ENCODE results near the gene TSHZ3. TPM values are rescaled to one million over a fixed set of nuclear protein-coding genes. Genes with fewer than 3 reads are reported as not detected.

TSHZ3 gene
- polyA plus RNA-seq, 1 experiment = 5.1 TPM

DNA sequence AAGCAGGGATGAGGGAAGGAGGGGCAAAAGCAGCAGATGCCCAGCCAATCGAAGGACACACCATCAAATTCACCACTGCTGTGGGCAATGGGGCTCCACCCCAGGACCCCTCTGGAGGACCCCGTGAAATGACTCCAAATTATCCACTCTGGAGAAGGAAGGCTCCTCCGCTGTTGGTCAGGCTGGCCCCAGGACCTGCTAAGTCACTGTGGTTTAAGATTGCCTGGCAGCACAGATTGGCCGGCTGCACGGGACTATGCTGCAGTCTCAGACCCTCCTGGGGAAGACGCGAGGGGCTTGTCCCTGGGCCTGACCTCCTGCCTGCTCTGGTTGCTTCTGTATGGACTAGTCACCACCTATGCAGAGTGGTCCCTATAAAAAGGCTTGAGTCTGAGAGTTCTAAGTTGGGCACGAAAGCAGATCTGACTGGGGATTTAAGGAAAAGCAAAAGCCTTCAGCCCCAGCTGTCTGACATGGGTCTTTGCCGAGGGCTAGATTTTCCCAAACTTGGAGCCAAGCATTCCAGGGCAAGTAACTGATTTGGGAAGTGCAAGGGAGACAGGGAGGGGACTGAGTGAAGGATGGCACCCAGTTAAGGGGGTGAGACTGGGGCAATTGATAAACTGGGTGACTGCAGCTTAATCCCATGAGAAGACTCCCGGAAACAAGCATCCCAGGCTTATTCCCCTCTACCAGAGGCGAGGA is 91.7 kb downstream of the TSHZ3 start:
- no peak for DNase-seq (ENCODE audit: low read depth)
- H3K4me3 ChIP-seq (ENCODE audit: low read depth, low read length) = no peak overlapping the region

DNA sequence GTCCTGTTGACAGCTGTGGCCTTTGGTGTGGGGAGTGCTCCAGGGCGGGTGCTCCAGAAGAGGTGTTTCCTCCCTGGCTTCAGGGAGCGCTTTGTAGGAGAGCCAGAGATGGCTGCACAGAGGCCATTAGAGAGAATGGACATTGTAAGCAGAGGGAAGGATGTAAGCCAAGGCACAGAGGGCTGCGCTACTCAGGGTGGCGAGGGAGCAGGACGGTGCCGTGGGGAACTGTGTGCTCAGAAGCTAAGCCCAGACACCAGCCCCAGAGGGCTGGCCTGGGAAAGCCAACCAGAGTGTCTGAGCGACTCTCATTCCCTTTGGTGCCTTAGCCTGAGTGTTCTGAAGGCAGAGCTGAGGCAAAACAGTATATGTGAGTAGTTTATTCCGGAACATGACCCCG is 92.2 kb downstream of the TSHZ3 start:
- Histone ChIP-seq H3K27me3 (ENCODE audit: control insufficient read depth, insufficient read depth, low read length) (no peaks in the 10 kb centered on the region), H3K36me3 (ENCODE audit: control insufficient read depth, insufficient read depth, low read length) (no peaks in the 10 kb centered on the region), H3K4me3 (ENCODE audit: low read depth, low read length) (no peak overlapping the region)
- DNase-seq (ENCODE audit: low read depth) = no peak
- POLR2A ChIA-PET = no interaction called here
- CTCF ChIA-PET = no interaction called here
- TF ChIP-seq, protein P1, sequence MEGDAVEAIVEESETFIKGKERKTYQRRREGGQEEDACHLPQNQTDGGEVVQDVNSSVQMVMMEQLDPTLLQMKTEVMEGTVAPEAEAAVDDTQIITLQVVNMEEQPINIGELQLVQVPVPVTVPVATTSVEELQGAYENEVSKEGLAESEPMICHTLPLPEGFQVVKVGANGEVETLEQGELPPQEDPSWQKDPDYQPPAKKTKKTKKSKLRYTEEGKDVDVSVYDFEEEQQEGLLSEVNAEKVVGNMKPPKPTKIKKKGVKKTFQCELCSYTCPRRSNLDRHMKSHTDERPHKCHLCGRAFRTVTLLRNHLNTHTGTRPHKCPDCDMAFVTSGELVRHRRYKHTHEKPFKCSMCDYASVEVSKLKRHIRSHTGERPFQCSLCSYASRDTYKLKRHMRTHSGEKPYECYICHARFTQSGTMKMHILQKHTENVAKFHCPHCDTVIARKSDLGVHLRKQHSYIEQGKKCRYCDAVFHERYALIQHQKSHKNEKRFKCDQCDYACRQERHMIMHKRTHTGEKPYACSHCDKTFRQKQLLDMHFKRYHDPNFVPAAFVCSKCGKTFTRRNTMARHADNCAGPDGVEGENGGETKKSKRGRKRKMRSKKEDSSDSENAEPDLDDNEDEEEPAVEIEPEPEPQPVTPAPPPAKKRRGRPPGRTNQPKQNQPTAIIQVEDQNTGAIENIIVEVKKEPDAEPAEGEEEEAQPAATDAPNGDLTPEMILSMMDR (IDR thresholded peaks at IDR 0.05; ENCODE audit: insufficient read depth, low read depth, low read length) = no peak

More for the DNA sequence above, 91.7 kb downstream of the TSHZ3 start:
- TF ChIP-seq, protein P1 (IDR thresholded peaks at IDR 0.05; ENCODE audit: insufficient read depth, low read depth, low read length) = no peak
- CTCF ChIA-PET = interaction anchor here (1.7 to 1.9 kb wide), 2 partner anchors 8 to 29 kb away, joined by 3 to 7 read pairs; no protein-coding TSS in a partner anchor
- H3K27me3 ChIP-seq (ENCODE audit: control insufficient read depth, insufficient read depth, low read length) = no peaks in the 10 kb centered on the region
- POLR2A ChIA-PET = no interaction called here
- no peaks in the 10 kb centered on the region for H3K36me3 ChIP-seq (ENCODE audit: control insufficient read depth, insufficient read depth, low read length)

DNA sequence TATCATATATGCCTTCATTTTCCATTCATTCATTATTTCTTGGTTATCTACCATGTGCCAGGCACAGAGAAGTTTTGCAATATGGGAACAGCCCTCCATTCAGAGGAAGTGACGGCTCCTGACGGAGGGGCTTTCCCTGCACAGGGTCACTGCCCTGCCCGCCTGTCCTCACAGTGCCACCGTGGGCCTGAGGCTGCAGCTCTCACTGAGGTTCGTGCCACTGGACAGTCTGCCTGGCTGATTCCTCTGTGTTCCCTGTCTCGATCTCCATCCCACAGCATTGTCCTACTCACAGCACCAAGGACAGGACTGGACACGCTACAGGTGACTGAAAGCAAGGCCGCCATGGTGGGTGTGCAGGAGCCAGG is 92.7 kb downstream of the TSHZ3 start:
- ChIA-PET POLR2A (no interaction called here), CTCF (no interaction called here)
- H3K36me3 ChIP-seq (ENCODE audit: control insufficient read depth, insufficient read depth, low read length) = no peaks in the 10 kb centered on the region
- no peak for DNase-seq (ENCODE audit: low read depth)
- no peaks in the 10 kb centered on the region for H3K27me3 ChIP-seq (ENCODE audit: control insufficient read depth, insufficient read depth, low read length)
- TF ChIP-seq, protein P1 (IDR thresholded peaks at IDR 0.05; ENCODE audit: insufficient read depth, low read depth, low read length) = no peak
- H3K4me3 ChIP-seq (ENCODE audit: low read depth, low read length) = no peak overlapping the region

DNA sequence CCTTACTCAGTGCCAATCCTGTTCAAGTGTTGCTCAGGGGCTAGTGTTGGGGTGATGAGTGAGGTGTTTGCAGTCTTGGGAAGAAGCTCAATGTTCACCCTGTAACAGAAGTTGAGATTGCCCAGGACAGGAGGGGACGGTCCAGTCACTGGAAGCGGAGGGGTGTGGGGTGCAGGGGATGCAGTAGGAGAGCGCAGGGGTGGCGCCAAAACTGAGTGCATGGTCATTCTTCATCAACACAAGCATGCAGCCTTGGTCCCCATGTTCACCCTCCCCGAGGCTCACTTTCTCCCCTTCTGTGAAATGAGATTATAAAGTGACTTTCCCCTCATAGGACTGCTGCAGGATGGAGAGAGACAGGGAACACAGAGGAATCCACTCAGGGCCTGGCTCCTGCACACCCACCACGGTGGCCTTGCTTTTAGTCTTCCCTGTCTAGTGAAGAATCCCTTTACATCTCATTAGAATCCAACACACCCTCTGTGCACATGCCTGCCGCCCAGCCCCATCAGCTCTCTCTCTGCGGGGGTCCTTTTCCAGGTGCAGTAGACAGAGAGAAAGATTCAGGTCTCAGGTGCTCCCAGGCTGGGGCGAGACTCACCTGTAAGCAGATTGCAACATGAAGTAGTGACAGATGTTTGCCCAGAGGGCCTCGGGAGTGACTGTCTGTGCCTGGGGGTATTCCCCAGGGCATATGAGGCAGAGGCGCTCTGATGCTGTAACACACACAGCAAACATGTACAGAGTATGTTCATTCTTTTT is 93.2 kb downstream of the TSHZ3 start:
- TF ChIP-seq, protein P1 (IDR thresholded peaks at IDR 0.05; ENCODE audit: insufficient read depth, low read depth, low read length) = no peak
- H3K36me3 ChIP-seq (ENCODE audit: control insufficient read depth, insufficient read depth, low read length) = no peaks in the 10 kb centered on the region
- no peaks in the 10 kb centered on the region for H3K27me3 ChIP-seq (ENCODE audit: control insufficient read depth, insufficient read depth, low read length)
- ChIA-PET CTCF (no interaction called here), POLR2A (no interaction called here)
- no peak for DNase-seq (ENCODE audit: low read depth)
- H3K4me3 ChIP-seq (ENCODE audit: low read depth, low read length) = no peak overlapping the region

DNA sequence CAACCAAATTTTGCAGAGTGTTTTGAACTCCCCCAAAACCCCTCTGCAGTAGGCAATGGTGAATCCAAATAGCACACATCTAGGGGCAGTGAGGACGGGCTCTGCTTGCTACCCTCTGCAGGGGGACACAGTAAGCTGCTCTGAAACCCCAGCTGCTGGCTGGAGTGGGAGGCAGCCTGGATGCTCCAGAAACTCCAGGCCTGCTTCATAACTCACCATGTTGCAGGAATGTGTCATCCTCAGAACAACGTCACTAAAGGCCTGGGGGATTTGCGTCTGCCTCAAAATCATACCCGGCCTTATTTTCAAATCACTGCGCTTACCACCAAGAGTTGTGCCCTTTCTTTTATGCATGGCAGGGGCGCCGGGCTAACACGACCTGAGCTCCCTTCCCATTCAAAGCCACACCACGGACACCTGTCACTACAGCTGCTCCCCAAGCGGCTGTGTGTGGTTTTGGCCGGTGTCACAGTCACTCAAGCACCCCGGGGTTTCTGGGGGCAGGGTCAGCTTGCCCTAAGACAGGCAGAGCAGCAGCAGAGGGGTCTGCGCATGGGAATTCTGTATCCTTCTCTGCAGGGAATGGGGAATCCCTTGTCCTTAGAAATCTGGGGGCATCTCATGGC is 93.9 kb downstream of the TSHZ3 start:
- no peak for DNase-seq (ENCODE audit: low read depth)
- no peak overlapping the region for H3K4me3 ChIP-seq (ENCODE audit: low read depth, low read length)
- POLR2A ChIA-PET = no interaction called here
- no peaks in the 10 kb centered on the region for H3K36me3 ChIP-seq (ENCODE audit: control insufficient read depth, insufficient read depth, low read length)
- no peaks in the 10 kb centered on the region for H3K27me3 ChIP-seq (ENCODE audit: control insufficient read depth, insufficient read depth, low read length)
- TF ChIP-seq, protein P1 (IDR thresholded peaks at IDR 0.05; ENCODE audit: insufficient read depth, low read depth, low read length) = no peak
- CTCF ChIA-PET = no interaction called here

Data from BJ (cell line).